ENCODE results near the gene LRRN4. TPM values are rescaled to one million over a fixed set of nuclear protein-coding genes. Genes with fewer than 3 reads are reported as not detected.
"Not testable (repeated sequence)": the region's sequence is repeated elsewhere in the genome, so short reads cannot be mapped to it uniquely, and the experiment has no call there.

Gene LRRN4
- total RNA-seq, 1 donor from 2014 or later: 0.43 TPM

DNA sequence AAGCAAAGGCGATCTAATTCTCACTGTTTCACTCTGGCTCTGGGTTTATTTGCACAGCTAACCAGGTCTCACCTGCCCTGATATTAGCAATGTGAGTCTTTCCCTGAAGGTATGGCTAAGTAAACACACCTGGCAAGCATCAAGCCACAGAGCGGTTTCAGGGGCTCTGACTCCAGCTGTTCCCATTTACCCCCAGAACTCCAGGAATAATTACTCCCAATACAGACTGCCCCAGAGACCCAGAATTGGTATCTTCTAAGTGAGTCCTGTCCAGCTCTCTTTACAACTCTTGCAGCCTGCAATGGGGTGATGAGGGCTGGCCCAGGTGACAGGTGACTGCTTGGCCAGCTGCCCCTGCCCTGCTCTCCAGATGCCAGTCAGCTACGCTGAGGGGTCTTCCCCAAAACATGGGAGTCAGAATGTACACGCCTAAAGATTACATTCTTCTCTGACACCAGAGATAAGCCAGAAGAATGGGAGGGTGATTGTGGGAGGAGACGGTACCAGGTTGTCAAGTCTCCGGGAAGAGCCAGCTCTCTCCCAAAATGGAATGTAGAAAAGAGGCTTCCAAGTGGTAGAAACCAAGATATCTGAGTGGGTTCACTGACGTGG is 4.9 kb upstream of the LRRN4 start:
- peak; percentile 27 for DNase-seq (ENCODE audit: low spot score)

DNA sequence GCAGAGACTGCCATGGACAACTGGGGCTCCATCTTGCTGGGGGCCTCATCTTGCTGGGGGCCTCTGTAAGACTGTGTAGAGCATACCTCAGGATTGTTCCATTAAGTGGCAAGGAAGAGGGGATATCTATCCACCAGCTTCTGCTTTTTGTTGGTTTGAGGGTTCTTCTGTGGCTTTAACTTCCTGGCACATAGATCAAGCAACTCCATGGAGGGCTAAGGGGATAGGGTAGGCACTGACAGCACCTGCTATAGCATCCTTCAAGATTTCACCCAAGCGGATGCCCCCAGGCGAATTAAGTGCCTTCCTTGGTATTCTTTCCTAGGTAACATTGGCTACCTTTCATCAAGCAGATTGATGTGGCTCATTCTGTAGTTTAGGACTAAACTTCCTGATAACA is 3.8 kb upstream of the LRRN4 start:
- no peak for DNase-seq (ENCODE audit: low spot score)

DNA sequence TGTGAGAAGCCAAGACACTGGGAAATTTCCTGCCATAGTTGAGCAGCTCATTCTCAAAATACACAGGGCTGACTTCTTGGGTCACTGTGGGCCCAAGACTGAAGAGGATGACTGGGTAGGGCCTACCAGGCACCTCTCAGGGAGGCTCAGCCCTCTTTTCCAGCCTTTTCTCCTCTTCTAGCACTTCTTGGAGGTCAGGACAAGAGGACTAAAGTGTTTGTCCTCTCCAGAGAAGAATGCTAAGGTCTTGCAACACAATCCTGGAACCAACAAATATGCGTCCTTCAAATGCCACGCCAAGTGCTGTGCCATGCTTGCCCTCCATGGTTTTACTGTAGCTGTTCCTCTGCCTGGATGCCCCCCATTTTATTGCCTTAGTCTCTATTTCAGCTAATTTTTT is 3.3 kb upstream of the LRRN4 start:
- DNase-seq (ENCODE audit: low spot score): no peak

DNA sequence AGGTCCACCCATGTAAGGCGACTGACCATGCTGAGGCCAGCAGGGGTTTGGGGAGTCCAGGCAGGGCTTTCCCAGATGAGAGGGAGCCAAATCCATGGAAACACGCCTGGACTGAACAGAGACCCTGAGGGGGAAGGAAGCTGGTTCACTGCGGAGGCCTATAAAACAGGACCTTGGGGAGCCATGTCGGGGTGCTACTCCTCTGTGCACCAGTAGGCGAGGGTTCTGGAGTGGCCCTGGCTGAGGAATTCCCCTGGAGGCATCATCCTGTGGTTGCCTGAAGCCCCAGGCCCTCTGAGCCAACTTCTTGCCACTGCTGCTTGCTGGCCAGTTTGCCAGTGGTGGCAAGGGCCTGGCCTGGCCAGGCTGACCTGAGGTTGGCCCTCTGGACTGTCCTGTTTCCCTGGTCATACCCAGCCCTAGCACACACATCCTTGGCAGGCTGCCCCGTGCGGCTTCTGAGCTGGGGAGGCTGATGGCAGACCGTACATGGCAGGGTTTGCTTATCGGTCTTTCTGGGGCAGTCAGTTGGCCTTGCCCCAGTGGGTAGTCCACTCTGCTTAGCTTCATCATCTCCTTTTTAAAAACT is 2.2 kb upstream of the LRRN4 start:
- DNase-seq (ENCODE audit: low spot score): no peak

DNA sequence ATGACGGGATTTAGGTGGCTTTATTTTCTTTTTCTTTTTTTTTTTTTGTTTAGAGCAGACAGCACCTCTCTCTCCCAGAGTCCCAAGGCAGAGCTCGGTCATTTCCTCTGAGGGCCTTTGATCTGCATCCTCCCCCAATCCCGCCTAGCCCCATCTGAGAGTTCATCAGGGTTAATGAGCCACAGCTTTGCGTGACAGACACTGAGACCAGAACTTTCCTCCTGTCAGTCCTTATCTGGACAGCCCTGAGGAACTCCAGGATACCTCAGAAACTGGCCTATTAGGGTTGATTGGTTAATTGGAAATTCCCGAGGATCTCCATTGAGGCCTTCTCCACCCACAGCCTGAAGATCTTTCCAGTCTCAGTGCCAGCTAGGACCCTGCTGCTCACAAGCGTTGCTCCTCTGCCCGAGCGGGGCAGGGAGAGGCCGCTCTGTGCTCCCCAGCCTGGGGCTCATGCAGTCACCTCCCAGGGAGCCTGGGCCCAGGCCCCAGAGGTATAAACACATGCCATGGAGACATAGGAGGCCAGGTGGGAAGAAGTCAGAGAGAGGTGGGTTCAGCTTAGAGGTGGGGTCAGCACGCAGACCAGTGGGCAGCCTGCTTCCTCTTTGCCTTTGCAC is 1.4 kb upstream of the LRRN4 start:
- no peak for DNase-seq (ENCODE audit: low spot score)

DNA sequence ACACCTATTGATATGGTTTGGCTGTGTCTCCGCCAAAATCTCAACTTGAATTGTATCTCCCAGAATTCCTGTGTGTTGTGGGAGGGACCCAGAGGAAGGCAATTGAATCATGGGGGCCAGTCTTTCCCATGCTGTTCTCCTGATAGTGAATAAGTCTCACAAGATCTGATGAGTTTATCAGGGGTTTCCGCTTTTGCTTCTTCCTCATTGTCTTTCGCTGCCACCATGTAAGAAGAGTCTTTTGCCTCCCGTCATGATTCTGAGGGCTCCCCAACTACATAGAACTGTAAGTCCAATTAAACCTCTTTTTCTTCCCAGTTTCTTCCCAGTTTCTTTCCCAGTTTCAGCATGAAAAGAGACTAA is 810 bp upstream of the LRRN4 start:
- DNase-seq (ENCODE audit: low spot score): not testable (repeated sequence)

DNA sequence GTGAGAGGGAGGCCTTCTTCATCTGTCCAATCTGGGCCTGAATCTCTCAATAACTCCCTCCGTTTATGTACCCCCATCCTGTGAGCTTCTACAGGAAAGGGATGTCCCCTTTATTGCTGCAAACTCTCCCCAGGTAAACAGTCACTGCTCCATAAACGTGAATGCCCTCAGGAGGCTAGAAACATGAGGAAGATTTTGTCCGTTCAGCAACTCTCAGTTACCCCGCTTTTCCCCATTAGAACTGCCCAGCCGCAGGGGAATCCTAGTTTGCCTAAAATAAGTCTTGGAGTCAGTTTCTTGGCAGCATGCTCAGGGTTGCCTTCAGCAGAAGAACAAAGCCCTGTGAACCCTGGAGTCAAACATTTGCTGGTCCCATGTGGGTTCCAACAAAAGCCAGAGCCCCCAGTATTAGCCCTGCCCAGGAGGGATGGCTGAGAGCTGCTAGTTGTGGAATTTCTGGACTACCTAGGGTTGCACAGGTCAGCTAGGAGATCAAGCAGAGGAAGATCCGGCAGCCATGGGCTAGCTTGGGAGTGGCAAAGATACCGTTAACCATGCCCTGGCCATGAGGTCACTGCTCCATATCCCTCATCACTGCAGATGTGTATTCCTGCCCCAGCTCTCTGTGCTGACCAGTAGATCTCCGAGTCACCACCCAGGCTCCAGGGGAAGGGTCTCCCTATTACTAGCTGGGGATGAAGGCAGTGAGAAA is 640 bp downstream of the LRRN4 start:
- no peak for DNase-seq (ENCODE audit: low spot score)

DNA sequence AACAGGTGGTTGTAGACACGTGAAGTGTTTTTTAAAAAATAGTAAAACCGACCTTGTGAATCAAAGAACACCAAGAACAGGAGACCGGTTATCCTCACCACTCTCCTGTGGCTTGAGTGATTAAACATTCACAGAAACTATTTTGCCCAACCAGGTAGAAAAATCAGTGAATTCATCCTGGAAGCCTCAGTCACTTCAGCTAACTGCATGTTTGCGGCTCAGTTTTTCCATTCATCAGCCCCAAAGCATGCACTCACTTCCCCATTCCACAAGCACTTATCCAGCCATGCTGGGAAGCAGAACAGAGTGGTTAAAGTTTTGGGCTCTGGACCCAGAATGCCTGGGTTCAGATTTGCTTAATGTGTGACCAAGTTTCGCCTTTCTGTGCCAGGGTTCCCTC is 2.4 kb downstream of the LRRN4 start:
- DNase-seq (ENCODE audit: low spot score): no peak

DNA sequence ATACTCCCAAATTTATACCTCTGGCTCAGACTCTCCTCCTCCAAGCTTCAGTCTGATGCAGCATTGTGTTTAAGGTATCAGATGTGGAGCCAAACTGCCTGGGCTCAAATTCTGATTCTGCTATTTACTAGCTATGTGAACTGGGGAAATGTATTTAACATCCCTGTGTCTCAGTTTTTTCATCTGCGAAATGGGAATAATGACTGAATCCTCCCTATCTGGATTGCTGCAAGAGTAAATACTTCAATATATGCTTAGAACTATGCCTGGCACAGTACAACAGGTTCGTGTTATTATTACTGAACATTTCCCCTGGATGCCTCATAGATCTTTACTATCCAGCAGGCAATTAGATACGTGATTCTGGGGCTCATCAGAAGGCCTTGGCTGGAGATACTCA is 5.5 kb downstream of the LRRN4 start:
- no peak for DNase-seq (ENCODE audit: low spot score)

DNA sequence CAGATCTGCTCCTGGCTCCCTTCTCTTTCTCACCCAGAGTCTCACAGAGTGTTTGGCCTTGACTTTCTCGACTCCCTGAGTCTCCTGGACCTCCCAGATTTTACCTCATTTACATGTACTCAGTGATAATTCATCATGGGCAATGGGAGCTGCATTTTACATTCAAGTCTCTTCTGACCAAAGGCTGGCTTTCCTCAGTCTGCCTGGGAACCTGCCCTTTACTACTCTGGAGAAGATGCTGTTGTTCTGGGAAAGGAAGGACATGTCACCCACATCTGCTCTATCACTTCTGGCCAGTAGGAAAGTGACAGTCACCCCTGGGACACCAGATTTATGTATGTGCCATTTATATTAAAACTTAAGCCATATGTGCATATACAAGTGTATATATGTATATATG is 7.4 kb downstream of the LRRN4 start:
- DNase-seq (ENCODE audit: low spot score): no peak

DNA sequence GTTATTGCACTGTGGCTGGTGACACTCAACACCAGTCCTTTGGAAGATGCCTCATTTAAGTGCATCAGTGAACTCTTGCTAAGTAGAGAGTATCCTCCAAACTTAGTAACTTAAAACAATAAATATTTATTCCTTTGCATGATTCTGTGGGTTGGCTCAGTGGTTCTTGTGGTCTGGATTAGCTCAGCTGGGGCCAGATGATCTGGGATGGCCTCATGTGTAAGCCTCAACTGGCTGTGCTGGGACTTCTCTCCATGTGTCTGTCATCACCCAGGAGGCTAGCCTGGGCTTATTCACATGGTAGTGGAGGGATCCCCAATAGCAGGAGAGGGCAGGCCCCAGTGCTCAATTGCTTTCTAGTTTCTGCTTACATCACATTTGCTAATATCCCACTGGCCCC is 8.3 kb downstream of the LRRN4 start:
- DNase-seq (ENCODE audit: low spot score): no peak

DNA sequence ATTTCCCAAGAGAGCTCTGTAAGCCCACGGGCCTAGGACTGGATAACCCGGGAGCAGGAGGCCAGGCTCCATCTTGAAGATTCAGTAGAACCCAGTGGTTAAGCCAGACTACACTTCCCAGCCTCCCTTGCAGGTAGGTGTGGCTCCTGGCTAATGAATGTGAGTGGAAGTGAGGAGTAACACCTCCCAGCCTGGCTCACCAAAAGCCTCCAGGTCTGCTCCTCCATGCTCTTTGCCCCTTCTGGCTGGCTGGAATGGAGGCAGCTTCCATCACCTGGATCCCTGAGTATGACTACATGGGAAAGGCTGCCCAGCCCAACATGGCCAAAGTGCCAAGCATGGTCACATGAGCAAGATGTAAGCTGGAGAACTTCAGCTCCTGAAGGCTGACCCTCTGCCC is 9.7 kb downstream of the LRRN4 start:
- no peak for DNase-seq (ENCODE audit: low spot score)

DNA sequence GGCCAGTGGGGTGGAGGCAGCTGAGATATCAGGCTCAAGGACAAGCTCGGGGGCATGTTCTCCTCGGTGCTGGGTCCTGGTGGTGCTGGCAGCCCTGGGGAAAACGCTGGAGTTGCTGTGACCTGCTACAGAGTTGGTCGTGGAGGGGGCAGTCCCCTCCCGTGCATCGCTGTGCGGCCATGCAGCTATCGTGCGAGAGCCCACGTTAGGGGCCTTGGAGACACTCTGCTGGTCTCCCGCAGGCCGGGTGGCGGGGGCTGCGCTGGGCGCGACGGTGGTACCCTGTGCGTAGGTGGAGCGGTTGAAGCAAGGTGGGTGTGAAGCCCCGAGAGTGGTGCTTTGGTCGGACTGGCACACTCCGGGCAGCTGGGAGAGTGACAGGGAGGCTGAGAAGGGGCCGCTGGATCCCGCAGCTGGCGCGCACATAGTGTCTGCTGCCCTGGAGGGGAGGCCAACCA is 12.0 kb downstream of the LRRN4 start:
- DNase-seq (ENCODE audit: low spot score): no peak

DNA sequence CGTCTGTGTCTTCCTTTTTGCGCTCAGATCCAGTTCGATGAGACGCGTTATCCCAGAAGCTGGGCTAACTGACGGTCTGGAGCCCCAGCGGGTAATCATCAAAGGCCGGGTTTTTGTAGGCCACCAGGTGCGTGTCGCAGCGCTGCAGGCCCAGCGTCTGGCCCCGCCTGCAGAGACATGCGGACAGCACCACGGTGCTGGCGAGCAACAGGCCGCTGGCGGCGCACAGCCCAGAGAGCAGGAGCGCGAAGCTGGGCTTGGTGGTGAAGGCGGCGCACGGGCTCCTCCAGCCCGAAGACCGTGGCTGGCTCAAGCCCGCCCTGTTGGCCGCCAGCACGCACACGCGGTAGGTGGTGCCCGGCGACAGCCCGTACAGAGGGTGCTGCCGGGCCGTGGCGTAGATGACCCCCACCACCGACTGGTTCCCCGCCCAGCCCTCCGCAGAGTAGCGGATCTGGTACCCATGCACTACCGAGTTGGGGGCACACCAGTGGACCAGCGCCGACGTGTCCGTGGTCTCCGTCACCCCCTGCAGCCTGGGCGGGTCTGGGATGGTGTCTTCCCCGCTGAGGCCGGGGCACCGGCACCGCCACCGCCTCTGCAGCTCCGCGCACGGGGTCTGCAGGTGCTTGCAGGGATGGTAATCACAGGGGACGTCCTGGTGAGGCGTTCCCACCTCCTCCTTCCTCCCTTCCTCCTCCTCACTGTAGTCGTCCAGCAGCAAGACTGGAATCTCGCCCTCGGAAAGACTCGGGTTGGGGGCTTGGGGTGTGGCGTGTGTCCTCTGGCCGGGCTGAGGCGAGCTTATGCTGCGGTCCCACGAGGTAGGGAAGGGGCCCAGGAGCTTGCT is 12.7 kb downstream of the LRRN4 start:
- no peak for DNase-seq (ENCODE audit: low spot score)

DNA sequence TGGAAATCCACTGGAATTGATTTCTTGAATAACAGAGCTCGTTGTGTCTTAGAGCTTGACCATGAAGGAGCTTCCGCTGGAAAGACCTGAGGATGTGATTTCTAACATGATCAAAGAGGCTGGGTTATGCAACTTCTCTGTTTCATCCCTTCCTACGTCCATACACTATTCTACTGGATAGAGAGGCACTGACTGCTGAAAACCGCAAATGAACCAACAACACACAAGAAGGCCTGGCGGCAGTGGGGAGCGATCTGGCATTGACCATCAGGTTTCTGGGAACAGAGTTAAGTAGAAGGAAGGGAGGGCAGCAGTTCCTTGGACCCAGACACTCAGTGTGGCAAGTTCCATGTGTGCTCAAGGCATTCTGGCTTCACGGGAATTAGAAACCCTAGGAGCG is 13.3 kb downstream of the LRRN4 start:
- no peak for DNase-seq (ENCODE audit: low spot score)

DNA sequence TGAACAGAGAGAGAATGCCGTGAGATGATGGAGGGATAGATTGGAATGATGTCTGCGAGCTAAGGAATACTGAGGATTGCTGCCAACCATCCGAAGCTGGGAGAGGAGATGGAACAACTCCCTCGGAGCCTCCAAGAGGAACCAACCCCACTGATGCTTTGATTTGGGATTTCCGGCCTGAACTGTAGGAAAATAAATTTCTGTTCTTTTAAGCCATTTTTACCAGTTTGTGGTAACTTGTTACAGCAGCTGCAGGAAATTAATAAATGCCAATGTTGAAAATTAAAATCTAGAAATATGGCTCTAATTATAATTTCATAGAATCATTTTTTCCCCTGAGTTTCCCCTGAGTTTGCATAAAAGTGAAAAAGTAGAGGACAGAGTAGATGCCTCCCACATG is 14.1 kb downstream of the LRRN4 start:
- no peak for DNase-seq (ENCODE audit: low spot score)

DNA sequence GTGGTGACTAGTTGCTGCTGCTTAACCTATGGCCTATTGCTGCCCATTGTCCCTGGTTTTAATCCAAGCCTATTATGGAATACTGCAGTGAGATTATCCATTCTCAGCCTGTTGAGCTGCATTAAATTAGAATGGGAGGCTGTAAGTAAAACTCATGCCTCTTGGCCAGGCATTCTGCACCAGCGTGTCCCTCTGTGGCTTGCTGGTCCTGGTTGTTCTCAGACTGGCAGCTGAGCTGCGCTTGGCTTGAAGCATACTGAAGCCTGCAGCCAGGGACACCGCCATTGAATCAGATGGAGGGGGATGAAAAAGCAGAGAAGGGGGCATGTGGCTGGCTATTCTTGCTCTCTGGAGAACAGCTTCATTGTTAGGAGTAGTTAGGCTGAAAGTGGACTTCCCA is 15.6 kb downstream of the LRRN4 start:
- no peak for DNase-seq (ENCODE audit: low spot score)

DNA sequence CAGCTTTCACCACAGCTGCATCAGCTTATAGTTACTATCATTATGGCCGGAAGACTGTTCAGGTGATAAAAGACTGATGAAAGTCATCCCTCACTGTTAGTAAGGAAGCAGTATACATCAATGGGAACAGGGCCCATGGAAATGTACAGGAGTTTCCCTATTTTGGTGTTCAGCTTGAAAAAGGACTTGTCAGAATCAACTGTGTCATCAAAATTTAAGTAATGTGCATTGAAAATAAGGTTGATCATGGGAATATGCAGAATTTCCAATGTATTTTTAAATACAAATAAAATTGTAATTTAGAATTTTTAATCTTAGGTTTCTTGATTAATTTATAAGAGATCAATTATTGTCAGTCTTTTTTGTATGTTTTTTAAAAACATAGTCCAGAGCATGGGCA is 16.8 kb downstream of the LRRN4 start:
- DNase-seq (ENCODE audit: low spot score): no peak

DNA sequence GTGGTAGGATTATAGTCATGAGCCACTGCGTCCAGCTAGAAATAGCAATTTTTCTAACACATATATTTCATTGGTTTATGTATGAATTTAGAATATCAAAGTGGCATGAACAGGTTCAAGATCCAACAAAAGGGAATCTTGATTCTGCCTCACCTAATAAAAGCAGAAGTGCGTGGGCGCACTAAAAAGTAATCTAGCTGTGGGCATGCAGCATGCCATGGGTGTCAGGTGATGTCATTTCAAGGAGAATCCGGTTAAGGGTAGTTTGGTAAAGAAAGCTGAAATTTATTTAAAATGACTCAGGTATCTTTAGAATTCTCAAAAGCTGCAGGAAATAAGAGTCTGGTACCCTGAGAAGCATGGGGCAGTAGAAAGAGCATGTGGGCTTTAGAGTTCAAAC is 17.6 kb downstream of the LRRN4 start:
- DNase-seq (ENCODE audit: low spot score): no peak

DNA sequence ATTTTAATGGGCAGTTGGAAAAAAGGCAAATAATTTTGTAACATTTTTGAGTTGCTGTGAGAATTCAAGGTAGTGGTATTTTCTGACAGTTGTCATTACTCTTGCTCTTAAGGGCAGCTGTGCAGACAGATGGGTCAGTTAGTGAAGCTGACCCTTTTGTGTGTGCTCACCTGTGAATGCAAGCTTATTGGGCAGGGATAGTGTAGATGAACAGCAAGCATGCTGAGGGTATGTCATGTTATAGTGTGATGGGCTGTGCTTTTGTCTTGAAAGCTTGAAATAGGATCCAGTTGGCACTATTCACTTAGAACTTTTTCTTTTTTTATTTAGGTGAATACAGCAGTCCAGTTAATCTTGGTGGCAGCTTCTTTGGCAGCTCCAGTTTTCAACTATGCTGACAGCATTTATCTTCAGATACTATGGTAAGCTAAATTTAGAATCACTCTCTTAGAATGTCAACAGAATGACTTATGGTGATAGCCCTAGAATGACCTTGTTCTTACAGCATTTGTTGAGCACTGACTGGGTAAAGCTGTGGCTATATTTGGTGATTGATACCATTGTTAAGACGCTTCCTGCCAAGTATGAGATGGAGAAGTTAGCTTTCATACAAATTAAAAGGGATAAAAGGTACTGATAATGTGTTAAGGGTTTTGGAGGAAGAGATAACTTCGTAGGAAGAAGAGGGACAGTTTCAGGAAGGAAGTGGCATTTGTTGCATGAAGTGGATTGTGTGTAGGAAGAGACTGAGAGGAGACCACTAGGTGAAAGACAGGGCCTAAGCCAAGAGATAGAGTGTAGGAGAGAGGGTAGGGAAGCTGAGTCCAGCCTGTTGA is 19.5 kb downstream of the LRRN4 start:
- no peak for DNase-seq (ENCODE audit: low spot score)

DNA sequence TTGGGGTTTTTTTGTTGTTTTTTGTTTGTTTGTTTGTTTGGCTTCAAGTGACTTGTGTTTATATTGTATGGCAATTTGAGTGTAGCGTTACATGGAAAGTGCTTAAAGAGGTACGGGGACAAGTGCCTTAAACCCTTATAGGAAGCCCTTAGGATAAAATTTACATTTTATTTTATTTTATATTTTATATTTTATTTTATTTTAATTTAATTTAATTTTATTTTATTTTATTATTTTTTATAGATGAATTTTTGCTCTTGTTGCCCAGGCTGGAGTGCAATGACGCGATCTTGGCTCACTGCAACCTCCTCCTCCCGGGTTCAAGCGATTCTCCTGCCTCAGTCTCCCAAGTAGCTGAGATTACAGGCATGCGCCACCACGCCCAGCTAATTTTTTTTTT is 21.0 kb downstream of the LRRN4 start:
- not testable (repeated sequence) for DNase-seq (ENCODE audit: low spot score)

All from mucosa of gallbladder (tissue), 1 donor.